Measurements from ENCODE around the gene FARP1. TPM values are rescaled to one million over a fixed set of nuclear protein-coding genes. Genes with fewer than 3 reads are reported as not detected.

Gene FARP1
- total RNA-seq, 4 donors from 2014 or later = 1.5 to 10.3 (median 6.4) TPM

GRCh38 chr13:98427331-98427995 lies 284.6 kb downstream of the FARP1 start:
- H3K4me3 ChIP-seq = no peak overlapping the region
- no peaks in the 10 kb centered on the region for H3K9me3 ChIP-seq
- H3K36me3 ChIP-seq = peaks cover 0 to 32% (median 0%) of the 10 kb centered on the region in 3 donors
- intact Hi-C loops (cut with DNase I) = no loop called here
- H3K27ac ChIP-seq = no peak overlapping the region
- 77 to 87% methylated on average over 13 of the region's 13 CpGs for WGBS, 2 donors
- DNase-seq = no peak
- H3K27me3 ChIP-seq = peaks cover 0 to 17% (median 0%) of the 10 kb centered on the region in 4 donors
- no peaks in the 10 kb centered on the region for H3K4me1 ChIP-seq
- TF ChIP-seq, protein P1, sequence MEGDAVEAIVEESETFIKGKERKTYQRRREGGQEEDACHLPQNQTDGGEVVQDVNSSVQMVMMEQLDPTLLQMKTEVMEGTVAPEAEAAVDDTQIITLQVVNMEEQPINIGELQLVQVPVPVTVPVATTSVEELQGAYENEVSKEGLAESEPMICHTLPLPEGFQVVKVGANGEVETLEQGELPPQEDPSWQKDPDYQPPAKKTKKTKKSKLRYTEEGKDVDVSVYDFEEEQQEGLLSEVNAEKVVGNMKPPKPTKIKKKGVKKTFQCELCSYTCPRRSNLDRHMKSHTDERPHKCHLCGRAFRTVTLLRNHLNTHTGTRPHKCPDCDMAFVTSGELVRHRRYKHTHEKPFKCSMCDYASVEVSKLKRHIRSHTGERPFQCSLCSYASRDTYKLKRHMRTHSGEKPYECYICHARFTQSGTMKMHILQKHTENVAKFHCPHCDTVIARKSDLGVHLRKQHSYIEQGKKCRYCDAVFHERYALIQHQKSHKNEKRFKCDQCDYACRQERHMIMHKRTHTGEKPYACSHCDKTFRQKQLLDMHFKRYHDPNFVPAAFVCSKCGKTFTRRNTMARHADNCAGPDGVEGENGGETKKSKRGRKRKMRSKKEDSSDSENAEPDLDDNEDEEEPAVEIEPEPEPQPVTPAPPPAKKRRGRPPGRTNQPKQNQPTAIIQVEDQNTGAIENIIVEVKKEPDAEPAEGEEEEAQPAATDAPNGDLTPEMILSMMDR (IDR thresholded peaks at IDR 0.05) = no peak
- TF ChIP-seq POLR2A (IDR thresholded peaks at IDR 0.05) = no peak

DNA sequence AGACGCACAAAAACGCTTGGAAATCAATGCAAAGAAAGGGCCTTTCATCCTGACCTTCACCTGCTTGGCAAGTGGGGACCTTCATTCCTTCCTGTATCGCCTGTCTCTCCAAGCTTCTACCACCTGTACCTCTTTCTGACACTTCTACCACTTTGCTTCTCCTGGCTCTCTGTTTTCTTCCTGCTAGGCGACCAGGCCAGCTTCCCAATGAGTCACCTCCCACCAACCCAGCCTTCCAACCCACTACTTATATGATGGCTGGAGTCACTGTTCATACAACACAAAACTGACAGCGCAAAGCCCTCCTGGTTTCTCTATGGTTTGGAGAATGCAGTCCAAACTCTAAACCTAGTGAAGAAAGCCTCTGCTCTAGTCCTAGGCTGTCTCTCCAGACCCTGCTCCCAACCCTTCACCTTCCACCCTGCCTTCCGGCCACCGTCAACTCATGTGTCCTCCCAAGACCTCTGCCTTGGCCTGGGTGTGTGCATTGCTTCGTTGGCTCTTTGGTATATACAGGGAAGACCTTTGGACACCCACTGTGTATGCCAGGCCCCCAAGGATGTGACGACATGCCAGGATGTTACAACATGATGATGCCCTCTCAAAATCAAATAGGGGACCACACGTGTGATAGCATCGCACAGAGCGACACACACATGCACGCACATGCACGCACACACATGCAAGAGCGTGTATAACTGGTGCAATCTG lies 285.5 kb downstream of the FARP1 start:
- TF ChIP-seq, protein P1 (IDR thresholded peaks at IDR 0.05) = no peak
- TF ChIP-seq POLR2A (IDR thresholded peaks at IDR 0.05) = no peak
- no peaks in the 10 kb centered on the region for H3K9me3 ChIP-seq
- no peak for DNase-seq

DNA sequence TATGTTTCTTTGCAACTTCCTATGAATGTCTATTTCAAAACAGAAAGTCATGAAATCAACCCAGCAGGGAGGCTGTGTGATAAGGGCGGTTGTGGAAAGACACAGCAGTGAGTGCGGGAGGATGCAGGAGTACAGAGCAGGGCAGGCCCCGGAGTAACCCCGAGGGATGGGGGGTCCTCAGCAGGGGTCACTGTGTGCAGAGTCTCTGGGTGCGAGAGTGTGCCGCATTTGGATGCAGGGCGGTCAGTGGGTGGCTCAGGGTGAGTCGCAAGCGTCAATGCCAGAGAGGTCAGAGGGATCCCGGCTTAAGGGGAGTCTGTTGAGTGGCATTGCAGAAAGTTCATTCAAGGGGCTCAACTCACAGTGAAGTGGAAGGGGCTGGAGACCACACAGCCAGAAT lies 286.2 kb downstream of the FARP1 start:
- H3K4me1 ChIP-seq = no peaks in the 10 kb centered on the region
- no peak for TF ChIP-seq POLR2A (IDR thresholded peaks at IDR 0.05)
- TF ChIP-seq, protein P1 (IDR thresholded peaks at IDR 0.05) = no peak
- H3K27ac ChIP-seq = no peak overlapping the region
- no peak for DNase-seq
- no peaks in the 10 kb centered on the region for H3K9me3 ChIP-seq
- peaks cover 0 to 32% (median 0%) of the 10 kb centered on the region in 3 donors for H3K36me3 ChIP-seq
- intact Hi-C loops (cut with DNase I) = no loop called here
- peaks cover 0 to 10% (median 0%) of the 10 kb centered on the region in 4 donors for H3K27me3 ChIP-seq
- H3K4me3 ChIP-seq = no peak overlapping the region
- WGBS, 2 donors = 75 to 87% methylated on average over 9 to 10 of the region's 10 CpGs

More for the DNA sequence above, 285.5 kb downstream of the FARP1 start:
- peaks cover 0 to 32% (median 0%) of the 10 kb centered on the region in 3 donors for H3K36me3 ChIP-seq
- H3K4me1 ChIP-seq = no peaks in the 10 kb centered on the region
- intact Hi-C loops (cut with DNase I) = no loop called here
- H3K27ac ChIP-seq = no peak overlapping the region
- H3K4me3 ChIP-seq = no peak overlapping the region
- peaks cover 0 to 10% (median 0%) of the 10 kb centered on the region in 4 donors for H3K27me3 ChIP-seq
- WGBS, 2 donors = 86 to 89% methylated on average over 12 to 14 of the region's 15 CpGs

DNA sequence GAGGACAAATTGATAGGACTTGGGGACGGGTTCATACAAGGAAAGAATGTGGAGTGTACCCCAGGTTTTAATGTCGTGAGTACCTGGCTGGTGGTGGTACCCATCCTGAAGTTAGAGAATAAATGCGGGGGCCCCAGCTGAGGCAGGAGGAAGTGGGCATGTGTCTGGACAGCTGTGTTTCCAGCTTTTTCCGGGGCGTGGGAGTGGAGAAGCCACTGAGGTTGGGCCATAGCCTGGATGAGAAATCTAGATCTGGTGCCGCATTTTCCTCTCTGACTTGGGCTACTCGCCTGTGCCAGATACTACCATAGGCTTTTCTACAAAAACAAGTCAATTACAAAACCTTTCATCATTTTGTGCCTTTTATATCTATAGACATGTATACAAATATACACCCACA lies 286.6 kb downstream of the FARP1 start:
- no peaks in the 10 kb centered on the region for H3K4me1 ChIP-seq
- no peak for TF ChIP-seq POLR2A (IDR thresholded peaks at IDR 0.05)
- TF ChIP-seq, protein P1 (IDR thresholded peaks at IDR 0.05) = no peak
- peaks cover 0 to 29% (median 0%) of the 10 kb centered on the region in 3 donors for H3K36me3 ChIP-seq
- DNase-seq = no peak
- no peak overlapping the region for H3K4me3 ChIP-seq
- H3K27ac ChIP-seq = no peak overlapping the region
- no peaks in the 10 kb centered on the region for H3K9me3 ChIP-seq
- intact Hi-C loops (cut with DNase I) = no loop called here
- peaks cover 0 to 10% (median 0%) of the 10 kb centered on the region in 4 donors for H3K27me3 ChIP-seq
- 87% methylated on average over 7 of the region's 7 CpGs for WGBS, 2 donors
